Gastroesophageal sphincter (tissue), 4 donors: ENCODE results near the gene AOX1. TPM values are rescaled to one million over a fixed set of nuclear protein-coding genes. Genes with fewer than 3 reads are reported as not detected.

Experiments used
- ATAC-seq: fragments of 150-250 bp; one replicate; pipeline ENCODE4 v1.9.1; 2016; ENCODE audit warnings: mild to moderate bottlenecking, moderate library complexity
- H3K27ac ChIP-seq, 4 donors: fragments of 200-600 bp; sonication (generic) in 3 of 4; 1 replicate in 3 of 4; 2 replicates in 1 of 4; pipeline ENCODE4 v1.5.1; 2016 to 2019
- H3K27me3 ChIP-seq: fragments of 200-600 bp; sonication (generic); one replicate; pipeline ENCODE4 v1.5.1; 2019
- H3K36me3 ChIP-seq, 2 donors: fragments of 200-600 bp; sonication (generic); one replicate each; pipeline ENCODE4 v1.5.1; 2019; ENCODE audit warnings: control low read depth in 1 of 2
- H3K4me1 ChIP-seq, 3 donors: fragments of 200-600 bp; sonication (generic); 1 replicate in 2 of 3; 2 replicates in 1 of 3; pipeline ENCODE4 v1.5.1; 2016 to 2019; ENCODE audit warnings: control low read depth in 2 of 3
- H3K4me3 ChIP-seq, 2 donors: fragments of 200-600 bp; sonication (generic); one replicate each; pipeline ENCODE4 v1.5.1; 2019; ENCODE audit warnings: mild to moderate bottlenecking in 1 of 2, moderate library complexity in 1 of 2
- H3K9me3 ChIP-seq, 3 donors: fragments of 200-600 bp; sonication (generic); one replicate each; pipeline ENCODE4 v1.5.1; 2017 to 2019; ENCODE audit warnings: control low read depth in 2 of 3
- CTCF ChIP-seq, 4 experiments: fragments of 200-600 bp in 2 of 4; fragments of 450-650 bp in 2 of 4; sonication (generic) in 1 of 4; IDR thresholded peaks; one replicate each; pipeline ENCODE4 v1.5.1; 2017 to 2019; ENCODE audit warnings: antibody characterized with exemption in 4 of 4, mild to moderate bottlenecking in 2 of 4, moderate library complexity in 2 of 4
- EP300 ChIP-seq: sonication (generic); formaldehyde crosslinking; IDR thresholded peaks from one replicate; pipeline ENCODE4 v1.6.1; 2017; ENCODE audit warnings: antibody characterized with exemption, mild to moderate bottlenecking
- POLR2A ChIP-seq, 2 donors: fragments of 450-650 bp; IDR thresholded peaks; one replicate each; pipeline ENCODE4 v1.6.1; 2017; ENCODE audit warnings: antibody characterized with exemption in 2 of 2, mild to moderate bottlenecking in 2 of 2, moderate library complexity in 1 of 2
- POLR2AphosphoS5 ChIP-seq: sonication (generic); formaldehyde crosslinking; IDR thresholded peaks from one replicate; pipeline ENCODE4 v1.6.1; 2017; ENCODE audit warnings: antibody characterized with exemption
- WGBS, 2 donors: methylation state at CpG; one replicate each; pipeline ENCODE4 v1.1.5; 2018; ENCODE audit warnings: low coverage in 1 of 2; 5-methylcytosine and 5-hydroxymethylcytosine counted together
- total RNA-seq, 4 donors: library from RNA; depleted of rRNA; stranded (reverse); fragments of >200 nt; gene quantifications; one replicate each; pipeline ENCODE4 v1.1.0, GENCODE V29; 2016

Gene AOX1
- total RNA-seq, 4 donors from 2014 or later: 36.7 to 125 (median 85.6) TPM

- TF ChIP-seq POLR2AphosphoS5 (no peak), EP300 (no peak), CTCF (IDR thresholded peaks at IDR 0.05) (no peak), POLR2A (IDR thresholded peaks at IDR 0.05) (no peak)
- peaks cover 0 to 36% of the 10 kb centered on the region in 2 donors for H3K36me3 ChIP-seq
- H3K27ac ChIP-seq: no peak overlapping the region
- no peak for ATAC-seq
- H3K27me3 ChIP-seq: no peaks in the 10 kb centered on the region
- WGBS, 2 donors: 71 to 86% methylated on average over 1 to 2 of the region's 2 CpGs
- H3K4me3 ChIP-seq: no peak overlapping the region
- H3K9me3 ChIP-seq: no peaks in the 10 kb centered on the region
- peaks cover 0 to 12% (median 0%) of the 10 kb centered on the region in 3 donors for H3K4me1 ChIP-seq
Observed at GRCh38 chr2:200614249-200614648, 28.4 kb downstream of the AOX1 start.

DNA sequence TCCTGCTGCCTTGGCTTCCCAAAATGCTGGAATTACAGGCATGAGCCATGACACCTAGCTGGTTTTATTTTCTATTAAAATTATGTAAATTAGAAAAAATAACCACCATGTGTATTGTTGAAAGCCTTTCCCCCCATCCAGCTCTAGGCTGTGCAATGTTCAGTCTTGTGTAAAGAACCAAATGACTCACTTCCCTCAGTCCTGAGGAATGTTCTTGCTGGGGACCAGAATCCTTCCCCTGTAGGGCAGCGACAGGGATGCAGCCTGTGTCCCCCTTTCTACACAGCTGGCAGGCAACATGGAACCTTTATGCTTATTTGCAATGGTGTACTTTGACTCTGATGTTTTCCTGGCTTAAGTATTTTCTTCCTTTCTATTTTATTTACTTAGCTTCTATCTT, 29.4 kb downstream of the AOX1 start:
- no peak overlapping the region for H3K4me3 ChIP-seq
- H3K36me3 ChIP-seq: peaks cover 0 to 36% of the 10 kb centered on the region in 2 donors
- ATAC-seq: peak; percentile 67
- no peak overlapping the region for H3K27ac ChIP-seq
- H3K4me1 ChIP-seq: peaks cover 0 to 13% (median 0%) of the 10 kb centered on the region in 3 donors
- H3K27me3 ChIP-seq: no peaks in the 10 kb centered on the region
- H3K9me3 ChIP-seq: no peaks in the 10 kb centered on the region
- 100% methylated on average over 1 of the region's 1 CpG; no CpG with 5 or more reads in 1 of the 2 donors for WGBS, 2 donors
- TF ChIP-seq POLR2A (IDR thresholded peaks at IDR 0.05) (no peak), POLR2AphosphoS5 (no peak)

GRCh38 chr2:200616193-200616592, 30.4 kb downstream of the AOX1 start:
- 92% methylated on average over 5 of the region's 5 CpGs; no CpG with 5 or more reads in 1 of the 2 donors for WGBS, 2 donors
- peaks cover 0 to 32% of the 10 kb centered on the region in 2 donors for H3K36me3 ChIP-seq
- H3K4me3 ChIP-seq: no peak overlapping the region
- TF ChIP-seq CTCF (IDR thresholded peaks at IDR 0.05): no peak
- TF ChIP-seq POLR2A (IDR thresholded peaks at IDR 0.05): no peak
- no peak for TF ChIP-seq EP300
- TF ChIP-seq POLR2AphosphoS5: no peak
- no peak for ATAC-seq
- peak overlapping the region in 1 of 4 donors; percentile 17 for H3K27ac ChIP-seq
- no peaks in the 10 kb centered on the region for H3K27me3 ChIP-seq
- H3K4me1 ChIP-seq: peaks cover 0 to 13% (median 0%) of the 10 kb centered on the region in 3 donors
- no peaks in the 10 kb centered on the region for H3K9me3 ChIP-seq

DNA sequence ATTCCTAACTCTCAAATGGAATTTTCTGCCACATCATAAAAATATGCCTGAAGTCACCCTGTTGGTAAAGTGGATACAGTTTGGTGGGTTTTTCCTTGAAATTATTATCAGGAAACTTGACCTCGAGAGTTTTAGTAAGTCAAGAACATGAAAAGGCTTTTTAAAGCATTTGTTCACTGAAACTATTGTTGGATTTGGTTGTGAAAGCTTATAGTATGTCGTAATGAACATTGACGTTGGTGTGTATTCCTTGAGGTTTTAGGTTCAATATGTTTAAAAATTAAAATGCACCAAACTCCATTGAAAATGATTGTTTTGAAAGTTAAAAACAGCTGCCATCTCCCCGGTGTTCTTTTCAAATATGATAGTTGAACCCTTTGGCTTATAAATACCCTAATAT, 30.8 kb downstream of the AOX1 start:
- TF ChIP-seq EP300 (no peak), POLR2AphosphoS5 (no peak), POLR2A (IDR thresholded peaks at IDR 0.05) (no peak), CTCF (IDR thresholded peaks at IDR 0.05) (no peak)
- H3K36me3 ChIP-seq: peaks cover 0 to 28% of the 10 kb centered on the region in 2 donors
- ATAC-seq: no peak

GRCh38 chr2:200617156-200618053, 31.6 kb downstream of the AOX1 start:
- Histone ChIP-seq H3K4me3 (no peak overlapping the region), H3K36me3 (peaks cover 0 to 28% of the 10 kb centered on the region in 2 donors), H3K27me3 (no peaks in the 10 kb centered on the region), H3K4me1 (peaks cover 0 to 13% (median 0%) of the 10 kb centered on the region in 3 donors), H3K27ac (no peak overlapping the region), H3K9me3 (no peaks in the 10 kb centered on the region)
- TF ChIP-seq POLR2AphosphoS5: no peak
- ATAC-seq: no peak
- 27 to 49% methylated on average over 5 to 6 of the region's 6 CpGs for WGBS, 2 donors

More for the DNA sequence above, 30.8 kb downstream of the AOX1 start:
- Histone ChIP-seq H3K9me3 (no peaks in the 10 kb centered on the region), H3K4me1 (peaks cover 0 to 13% (median 0%) of the 10 kb centered on the region in 3 donors), H3K27me3 (no peaks in the 10 kb centered on the region), H3K4me3 (no peak overlapping the region), H3K27ac (peak overlapping the region in 1 of 4 donors; percentile 17)
- WGBS, 2 donors: 62 to 75% methylated on average over 4 of the region's 4 CpGs

- TF ChIP-seq POLR2AphosphoS5 (no peak), CTCF (IDR thresholded peaks at IDR 0.05) (no peak), POLR2A (IDR thresholded peaks at IDR 0.05) (no peak), EP300 (no peak)
- 43 to 78% methylated on average over 2 to 3 of the region's 3 CpGs for WGBS, 2 donors
- H3K4me1 ChIP-seq: peaks cover 0 to 13% (median 0%) of the 10 kb centered on the region in 3 donors
- H3K27ac ChIP-seq: no peak overlapping the region
- no peaks in the 10 kb centered on the region for H3K27me3 ChIP-seq
- peaks cover 0 to 27% of the 10 kb centered on the region in 2 donors for H3K36me3 ChIP-seq
- H3K9me3 ChIP-seq: no peaks in the 10 kb centered on the region
- no peak overlapping the region for H3K4me3 ChIP-seq
- no peak for ATAC-seq
Observed at GRCh38 chr2:200618054-200618419, 32.2 kb downstream of the AOX1 start.
